Right lobe of liver (tissue), 6 donors: Measurements from ENCODE around the gene CDT1. TPM values are rescaled to one million over a fixed set of nuclear protein-coding genes. Genes with fewer than 3 reads are reported as not detected.

Experiments
- ATAC-seq, 4 donors: fragments of 200-7000 bp; cut with Tn5 transposase; one replicate each; pipeline ENCODE4 v1.9.1; 2020; ENCODE audit warnings: mild to moderate bottlenecking in 4 of 4, moderate library complexity in 4 of 4
- DNase-seq, 3 donors: peaks; one replicate each; pipeline ENCODE4 v3.0.0-alpha.2; 2020
- H3K27ac ChIP-seq, 3 donors: fragments of 200-600 bp; one replicate each; pipeline ENCODE4 v1.8.0; 2022
- H3K27me3 ChIP-seq, 2 donors: fragments of 200-600 bp; one replicate each; pipeline ENCODE4 v1.8.0; 2022
- H3K36me3 ChIP-seq, 4 donors: fragments of 200-600 bp; sonication (generic) in 1 of 4; one replicate each; pipeline versions ENCODE4 v1.5.1 to v1.8.0; 2017 to 2022; ENCODE audit warnings: control low read depth in 1 of 4
- H3K4me1 ChIP-seq, 4 donors: fragments of 200-600 bp; sonication (generic) in 1 of 4; one replicate each; pipeline versions ENCODE4 v1.5.1 to v1.8.0; 2017 to 2022; ENCODE audit warnings: control low read depth in 1 of 4
- H3K4me3 ChIP-seq, 3 donors: fragments of 200-600 bp; one replicate each; pipeline ENCODE4 v1.8.0; 2022
- H3K9me3 ChIP-seq, 4 donors: fragments of 200-600 bp; sonication (generic) in 1 of 4; one replicate each; pipeline versions ENCODE4 v1.5.1 to v1.8.0; 2017 to 2022; ENCODE audit warnings: control low read depth in 1 of 4
- CTCF ChIP-seq, 4 donors: fragments of 200-600 bp in 3 of 4; fragments of 450-650 bp in 1 of 4; IDR thresholded peaks; one replicate each; pipeline versions ENCODE4 v1.5.1 to v1.8.0; 2016 to 2022; ENCODE audit warnings: antibody characterized with exemption in 4 of 4, mild to moderate bottlenecking in 2 of 4
- POLR2A ChIP-seq: fragments of 450-650 bp; IDR thresholded peaks from one replicate; pipeline ENCODE4 v1.6.1; 2017; ENCODE audit warnings: antibody characterized with exemption, mild to moderate bottlenecking
- WGBS: methylation state at CpG from one replicate; pipeline ENCODE4 v1.1.6; 2018; ENCODE audit warnings: low coverage, low lambda C conversion rate; ENCODE audit not compliant: insufficient coverage; ENCODE audit errors: missing lambda C conversion rate; 5-methylcytosine and 5-hydroxymethylcytosine counted together
- intact Hi-C, 2 donors: fragments of 100-400 bp; cut with DNase I; formaldehyde crosslinking; loops; one replicate each; pipeline versions ENCODE4 v1.11.2 to v1.14.1; 2022
- total RNA-seq, 6 experiments: library from RNA; depleted of rRNA in 2 of 6; stranded (reverse); fragments of >200 nt in 2 of 6; fragmentation: NEBNext Ultra II Directional in 3 of 6; extraction: Animal tissue kit (Norgen Biotek cat#: 25700) in 3 of 6; gene quantifications; one replicate each; pipeline versions ENCODE4 v1.1.0 to v1.2.4, GENCODE V29; 2016 to 2023
- donor health status: DM: no; HTN: yes; CAD: no.
- donor health status: DM: no; HTN: no; CAD: no.
- donor health status: DM: no; HTN: no; CAD: no.
- donor health status: DM: no; HTN: yes; CAD: no.
- donor health status: DM: no; HTN: yes; CAD: no.

Gene CDT1
- total RNA-seq, 6 experiments from 2014 or later: 0.22 to 9.6 (median 0.42) TPM

DNA sequence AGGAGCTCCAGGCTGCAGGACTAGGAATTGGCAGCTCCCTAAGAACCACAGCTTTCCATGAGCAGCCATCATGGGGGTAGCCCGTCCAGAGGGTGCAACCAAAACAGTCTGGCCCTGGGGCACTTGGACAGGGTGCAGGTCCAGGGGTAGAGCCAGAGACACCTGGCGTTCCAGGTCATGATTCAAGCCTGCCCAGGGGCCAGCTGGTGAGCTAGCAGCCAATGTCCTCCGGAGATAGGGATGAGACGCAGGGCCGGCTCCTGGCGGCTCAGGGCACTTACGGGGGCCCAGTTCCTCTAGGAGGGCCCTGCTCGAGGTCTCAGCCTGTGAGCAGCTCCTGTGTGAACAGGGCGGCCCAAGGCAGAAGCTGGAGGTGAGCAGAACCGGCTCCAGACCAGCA lies 40.6 kb upstream of the CDT1 start:
- Histone ChIP-seq H3K4me1 (peaks cover 0 to 50% (median 26%) of the 10 kb centered on the region in 4 donors), H3K27me3 (no peaks in the 10 kb centered on the region), H3K4me3 (no peak overlapping the region), H3K9me3 (no peaks in the 10 kb centered on the region), H3K36me3 (no peaks in the 10 kb centered on the region), H3K27ac (peak overlapping the region; percentile 8 to 79 (median 75))
- DNase-seq: peak in 1 of 3 donors; percentile 75
- no peak for ATAC-seq
- intact Hi-C loops: no loop called here
- WGBS: no CpG with 5 or more reads among the region's 10 CpGs
- TF ChIP-seq CTCF (IDR thresholded peaks at IDR 0.05) (no peak), POLR2A (no peak)

- Histone ChIP-seq H3K4me1 (peaks cover 0 to 54% (median 24%) of the 10 kb centered on the region in 4 donors), H3K36me3 (no peaks in the 10 kb centered on the region), H3K4me3 (no peak overlapping the region), H3K9me3 (no peaks in the 10 kb centered on the region), H3K27me3 (no peaks in the 10 kb centered on the region), H3K27ac (peak overlapping the region; percentile 8 to 79 (median 75))
- DNase-seq (peak; percentile 73 to 84 (median 80)), ATAC-seq (peak; percentile 57 to 76 (median 70))
- 37% methylated on average over 4 of the region's 14 CpGs for WGBS
- intact Hi-C loops: no loop called here
- TF ChIP-seq CTCF (IDR thresholded peaks at IDR 0.05) (peak in 3 of 4 donors; percentile 18 to 25 (median 25)), POLR2A (no peak)
Measured at GRCh38 chr16:88763502-88764053, 40.0 kb upstream of the CDT1 start.

- Histone ChIP-seq H3K36me3 (no peaks in the 10 kb centered on the region), H3K27me3 (no peaks in the 10 kb centered on the region), H3K4me3 (no peak overlapping the region), H3K4me1 (peaks cover 0 to 52% (median 21%) of the 10 kb centered on the region in 4 donors), H3K9me3 (no peaks in the 10 kb centered on the region), H3K27ac (peak overlapping the region in 1 of 3 donors; percentile 75)
- intact Hi-C loops: no loop called here
- WGBS: 100% methylated on average over 2 of the region's 19 CpGs
- no peak for ATAC-seq
- TF ChIP-seq POLR2A (no peak), CTCF (IDR thresholded peaks at IDR 0.05) (no peak)
- no peak for DNase-seq
Measured at GRCh38 chr16:88764080-88764479, 39.5 kb upstream of the CDT1 start.

GRCh38 chr16:88764913-88765349 lies 38.7 kb upstream of the CDT1 start:
- WGBS: no CpG with 5 or more reads among the region's 9 CpGs
- TF ChIP-seq CTCF (IDR thresholded peaks at IDR 0.05) (no peak), POLR2A (no peak)
- no peaks in the 10 kb centered on the region for H3K27me3 ChIP-seq
- H3K4me1 ChIP-seq: peaks cover 0 to 45% (median 17%) of the 10 kb centered on the region in 4 donors
- DNase-seq (no peak), ATAC-seq (peak in 3 of 4 donors; percentile 1 to 46 (median 13))
- intact Hi-C loops: no loop called here
- H3K27ac ChIP-seq: no peak overlapping the region
- H3K4me3 ChIP-seq: no peak overlapping the region
- no peaks in the 10 kb centered on the region for H3K36me3 ChIP-seq
- H3K9me3 ChIP-seq: no peaks in the 10 kb centered on the region
